Fibroblast of skin of scalp (primary cell): ENCODE results near the gene SLC6A15.
A peak's percentile ranks its signal among the peaks of the same experiment; 100 is the strongest.

ENCODE experiments used
- DNase-seq: peaks from one replicate; pipeline ENCODE4 v3.0.0-alpha.2; 2013

The SLC6A15 gene

GRCh38 chr12:84874125-84874824 lies 38.3 kb downstream of the SLC6A15 start:
- peak; percentile 56 for DNase-seq

GRCh38 chr12:84862186-84862585 lies 50.4 kb downstream of the SLC6A15 start:
- DNase-seq = no peak

- DNase-seq = no peak
These were observed 51.9 kb downstream of the SLC6A15 start for GRCh38 chr12:84860718-84861117.

DNA sequence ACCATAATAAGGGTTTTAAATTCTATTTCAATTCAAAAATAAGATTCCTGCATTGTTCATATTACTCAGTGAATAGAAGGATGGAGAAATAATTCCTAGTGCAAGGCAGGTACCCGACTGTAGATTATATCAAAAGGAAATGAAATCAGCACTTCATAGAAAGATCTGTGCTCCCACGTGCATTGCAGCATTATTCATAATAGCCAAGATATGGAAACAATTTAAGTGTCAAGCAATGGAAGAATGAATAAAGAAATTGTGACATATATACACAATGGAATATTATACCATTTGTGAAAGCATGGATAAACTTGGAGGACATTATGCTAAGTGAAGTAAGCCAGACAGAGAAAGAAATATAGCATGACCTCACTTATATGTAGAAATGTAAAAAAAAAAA lies 53.8 kb downstream of the SLC6A15 start:
- DNase-seq = no peak

DNA sequence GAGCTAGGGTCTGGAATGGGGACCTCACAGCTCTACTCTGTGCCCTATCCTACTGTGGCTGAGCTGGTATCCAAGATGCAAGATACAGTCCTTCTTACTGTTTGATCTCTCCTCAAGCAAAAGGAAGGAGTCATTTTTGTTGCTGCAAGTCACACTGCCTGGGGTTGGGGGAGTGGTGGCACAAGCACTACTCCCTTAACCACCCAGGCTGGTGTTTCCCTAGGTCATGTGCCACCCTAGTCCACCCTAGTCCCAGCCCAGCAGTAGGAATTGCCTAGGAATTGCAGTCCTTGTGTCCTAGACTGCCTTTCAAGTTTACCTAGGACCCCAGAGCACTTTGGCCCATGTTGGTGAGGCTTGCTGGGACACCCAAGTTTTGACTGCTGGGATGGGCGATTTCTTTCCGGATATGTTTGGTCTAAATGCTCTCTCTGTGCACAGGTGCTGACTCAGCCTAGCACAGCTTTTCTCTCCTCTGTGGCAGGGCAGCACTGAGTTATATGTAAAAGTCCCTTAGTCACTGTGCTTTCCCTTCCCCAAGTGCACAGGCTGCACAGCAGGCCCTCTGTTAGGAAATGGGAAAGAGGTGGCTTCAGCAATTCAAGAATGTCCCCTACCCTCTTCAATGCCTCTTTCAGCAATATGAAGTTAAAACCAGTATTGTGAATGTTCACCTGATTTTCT lies 54.9 kb downstream of the SLC6A15 start:
- DNase-seq = no peak

GRCh38 chr12:84856156-84856900 lies 56.3 kb downstream of the SLC6A15 start:
- no peak for DNase-seq

DNA sequence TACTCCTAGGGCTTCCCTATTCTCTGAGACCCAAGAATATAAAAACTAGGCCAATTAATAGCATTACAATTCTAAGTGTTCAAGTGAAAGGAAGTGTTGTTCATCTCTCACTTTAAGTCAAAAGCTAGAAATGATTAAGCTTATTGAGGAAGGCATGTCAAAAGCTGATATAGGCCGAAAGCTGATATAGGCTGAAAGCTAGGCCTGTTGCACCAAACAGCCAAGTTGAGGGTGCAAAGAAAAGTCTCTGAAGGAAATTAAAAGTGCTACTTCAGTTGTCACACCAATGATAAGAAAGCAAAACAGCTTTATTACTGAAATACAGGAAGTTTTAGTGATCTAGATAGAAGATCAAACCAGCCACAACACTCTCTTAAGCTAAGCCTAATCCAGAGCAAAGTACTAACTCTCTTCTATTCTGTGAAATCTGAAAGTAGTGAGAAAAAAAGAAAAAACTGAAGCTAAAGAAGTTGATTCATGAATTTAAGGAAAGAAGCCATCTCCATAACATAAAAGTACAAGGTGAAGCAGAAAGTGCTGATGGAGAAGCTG lies 68.9 kb downstream of the SLC6A15 start:
- no peak for DNase-seq

DNA sequence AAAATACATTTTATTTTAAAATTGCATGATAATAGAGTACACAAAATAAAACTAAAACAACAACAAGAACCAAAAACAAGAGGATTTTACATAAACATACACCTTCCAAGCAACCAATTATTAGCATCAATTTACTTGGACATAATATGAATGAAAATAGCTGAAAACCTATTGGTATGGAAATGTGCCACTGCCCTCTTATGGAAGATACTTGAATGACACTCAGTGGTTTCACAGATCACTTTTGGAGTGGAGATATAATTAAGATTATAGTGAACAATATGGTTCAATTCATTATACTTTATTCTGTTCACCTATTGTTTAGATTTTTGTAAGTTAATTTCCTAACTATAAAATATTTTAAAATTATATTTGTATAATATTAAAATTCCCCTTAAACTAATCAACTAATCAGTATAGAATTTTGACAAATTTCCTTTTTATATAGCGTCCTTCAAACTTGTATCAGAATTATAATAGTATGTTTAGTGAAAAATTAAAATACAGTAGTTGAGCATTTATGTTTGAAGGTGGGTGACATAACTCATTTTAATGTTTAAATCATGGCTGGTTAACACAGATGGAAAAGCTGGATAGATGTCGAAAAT lies 70.1 kb downstream of the SLC6A15 start:
- DNase-seq = peak; percentile 62

DNA sequence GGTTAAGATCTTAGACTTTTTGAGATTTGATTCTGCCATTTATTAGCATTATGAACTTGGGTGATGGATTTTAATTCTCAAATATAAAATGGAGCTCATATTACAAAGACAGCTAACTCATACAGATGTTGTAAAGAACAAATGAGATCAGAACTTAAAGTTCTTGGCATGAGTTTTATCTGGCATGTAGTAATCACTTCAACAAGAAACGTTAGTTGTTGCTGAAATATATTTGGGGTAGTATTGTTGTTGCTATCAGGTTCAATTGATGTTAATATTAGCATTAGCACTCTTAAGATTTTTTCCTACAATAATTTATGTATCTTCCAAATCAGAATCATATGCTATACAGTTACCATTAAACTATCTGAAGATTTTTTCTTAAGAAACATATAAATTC lies 71.0 kb downstream of the SLC6A15 start:
- no peak for DNase-seq

DNA sequence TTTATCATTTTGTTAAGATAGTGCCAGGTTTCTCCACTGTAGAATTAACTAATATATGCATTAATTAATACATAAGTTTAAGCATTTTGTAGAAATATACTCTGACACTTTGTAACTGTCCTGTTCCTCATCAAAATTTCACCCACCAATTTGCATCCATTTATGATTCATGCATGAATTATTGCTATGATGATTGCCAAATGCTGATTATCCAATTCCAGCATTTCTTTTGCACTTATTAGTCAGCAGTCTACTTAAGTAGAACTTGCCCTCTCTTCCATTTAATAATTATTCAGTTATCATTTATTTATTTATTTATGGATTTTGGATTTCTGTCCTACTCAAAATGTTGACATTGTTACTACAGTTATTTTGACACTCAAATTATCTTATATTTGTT lies 72.2 kb downstream of the SLC6A15 start:
- peak; percentile 38 for DNase-seq

DNA sequence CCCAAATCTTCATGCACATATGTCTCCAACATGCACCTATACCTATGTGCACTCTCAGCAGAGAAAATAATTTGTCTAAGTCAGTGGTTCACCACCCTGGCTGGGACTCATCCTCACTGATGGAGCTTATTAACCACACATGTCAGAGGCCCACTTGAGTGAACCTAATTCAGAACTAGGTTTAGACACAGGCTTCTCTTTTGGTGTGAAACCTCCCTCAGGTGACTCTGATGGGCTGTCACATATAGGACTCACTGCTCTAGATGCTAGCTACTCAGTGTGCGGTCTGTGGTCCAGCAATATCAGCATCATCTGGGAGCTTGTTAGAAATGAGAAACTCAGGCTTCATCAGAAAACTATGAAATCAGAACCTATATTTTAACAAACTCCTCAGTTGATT lies 85.7 kb downstream of the SLC6A15 start:
- no peak for DNase-seq

DNA sequence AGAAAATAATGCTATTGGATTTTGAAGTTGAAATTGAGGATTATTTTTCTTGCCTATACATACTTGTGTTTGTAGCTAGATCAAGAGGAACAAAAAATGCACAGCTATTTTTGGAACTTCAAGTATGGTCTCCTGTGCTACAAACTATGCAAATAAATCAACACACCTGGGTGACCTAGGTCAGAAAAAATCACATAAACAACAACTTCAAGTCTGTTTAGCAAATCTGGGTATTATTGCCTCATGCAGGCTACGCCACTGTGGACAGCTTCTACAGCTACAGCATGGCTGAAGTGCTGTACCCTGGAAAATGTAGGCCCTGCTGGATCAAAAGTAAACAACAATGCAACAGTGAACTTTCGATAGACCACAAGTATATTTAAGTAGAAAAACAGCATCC lies 87.5 kb downstream of the SLC6A15 start:
- DNase-seq = no peak

- peak; percentile 79 for DNase-seq
These were observed 90.1 kb downstream of the SLC6A15 start for GRCh38 chr12:84822525-84822924.

- peak; percentile 38 for DNase-seq
These were observed 95.5 kb downstream of the SLC6A15 start for GRCh38 chr12:84816916-84817695.

DNA sequence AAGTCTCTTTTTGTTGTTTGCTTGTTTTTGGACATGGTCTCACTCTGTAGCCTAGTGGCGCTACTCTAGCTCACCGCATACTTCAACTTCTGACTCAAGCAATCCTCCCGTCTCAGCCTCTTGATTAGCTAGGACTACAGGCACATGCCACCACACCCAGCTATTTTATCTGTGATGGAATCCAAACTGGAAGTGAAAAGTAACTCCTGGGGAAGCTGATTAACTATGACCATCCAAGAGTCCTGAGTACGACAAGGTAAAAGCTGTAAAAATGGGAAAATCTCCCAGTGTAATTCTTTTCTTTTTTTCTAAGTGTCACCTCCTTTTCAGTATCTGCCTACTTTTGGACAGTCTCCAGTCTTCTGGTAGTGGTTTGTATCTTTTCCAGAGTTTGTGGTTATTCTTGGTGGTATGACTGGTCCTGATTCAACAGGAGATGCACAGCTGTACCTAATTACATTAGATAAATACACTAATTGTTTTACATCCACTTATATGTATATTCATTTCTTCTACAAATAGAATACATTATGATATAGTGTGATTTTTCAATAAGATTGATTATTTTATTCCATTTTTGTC lies 97.8 kb downstream of the SLC6A15 start:
- peak; percentile 83 for DNase-seq

DNA sequence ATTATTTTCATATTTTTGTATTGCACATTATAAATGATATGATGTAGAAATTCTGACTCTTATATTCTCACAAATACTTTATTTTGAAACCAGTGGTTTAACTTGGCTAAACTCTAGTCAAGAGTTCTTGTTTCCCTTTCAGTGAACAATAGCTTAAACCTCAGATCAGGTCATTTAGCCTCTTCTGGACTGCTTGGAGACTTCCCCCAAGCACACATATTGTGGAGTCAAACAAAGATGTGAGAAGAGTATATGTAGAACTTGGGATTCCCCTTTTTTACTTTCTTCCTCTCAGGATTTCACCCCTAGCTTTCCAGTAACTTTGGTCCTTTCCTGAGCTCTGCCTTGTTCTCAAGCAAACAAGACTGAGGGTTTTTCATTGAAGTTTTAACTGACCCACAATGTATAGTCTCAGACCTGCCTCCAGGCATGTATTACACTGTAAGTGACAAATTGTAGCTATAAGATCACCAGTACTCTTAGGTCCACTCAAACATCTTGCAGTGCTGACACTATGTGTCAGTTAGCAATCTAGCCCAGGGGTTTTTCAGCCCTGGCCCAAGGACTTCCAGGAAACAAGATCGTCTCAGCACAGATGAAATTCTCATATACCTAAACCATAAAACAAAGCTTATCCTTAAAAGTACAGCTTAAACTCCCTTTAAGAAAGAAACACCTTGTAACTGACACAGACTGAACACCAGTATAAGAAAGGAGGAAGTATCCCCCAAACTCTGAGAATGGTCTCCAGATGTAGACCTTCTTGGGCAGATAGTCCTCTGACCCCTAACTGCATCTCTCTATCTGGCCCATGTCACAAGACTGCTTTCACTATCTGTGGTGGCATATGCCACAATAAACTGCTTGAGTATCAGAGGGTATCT lies 98.6 kb downstream of the SLC6A15 start:
- no peak for DNase-seq

DNA sequence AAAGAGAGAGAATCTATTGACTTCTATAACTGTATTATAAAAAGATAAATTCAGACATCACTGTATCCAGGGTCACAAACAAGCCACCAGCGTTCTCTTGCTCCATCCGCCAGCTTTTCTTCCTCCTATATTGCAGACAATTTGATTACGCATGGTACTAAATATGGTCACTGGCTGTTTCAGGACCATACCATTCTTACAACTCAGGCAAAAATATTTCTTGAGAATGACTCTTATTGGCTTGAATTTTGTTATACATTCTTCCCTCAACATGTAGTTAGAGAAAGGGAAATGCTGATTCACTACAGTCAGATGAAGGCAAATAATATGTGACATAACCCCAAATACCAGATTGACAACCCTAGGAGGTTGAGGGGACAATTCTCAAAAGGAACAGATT lies 101.3 kb downstream of the SLC6A15 start:
- peak; percentile 81 for DNase-seq

DNA sequence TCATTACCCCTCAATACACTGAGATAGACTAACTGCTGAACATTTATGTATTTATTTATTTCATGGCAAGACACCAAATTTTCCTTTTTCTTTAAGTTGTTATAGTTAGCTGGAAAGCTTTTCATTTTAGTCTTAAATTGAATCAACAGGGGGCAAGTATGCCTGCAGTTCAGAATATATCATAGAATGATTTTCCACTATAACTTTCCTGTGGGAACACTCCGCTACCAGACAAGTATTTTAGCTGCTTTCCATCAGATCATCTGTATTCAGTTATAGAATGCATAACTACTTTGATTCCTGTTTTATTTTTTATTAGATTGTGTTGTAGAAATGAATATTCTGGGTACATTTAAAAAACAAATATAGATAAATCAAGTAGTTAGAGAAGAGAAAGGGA lies 102.0 kb downstream of the SLC6A15 start:
- DNase-seq = no peak
